ENCODE data around the gene SMYD2.

DNA sequence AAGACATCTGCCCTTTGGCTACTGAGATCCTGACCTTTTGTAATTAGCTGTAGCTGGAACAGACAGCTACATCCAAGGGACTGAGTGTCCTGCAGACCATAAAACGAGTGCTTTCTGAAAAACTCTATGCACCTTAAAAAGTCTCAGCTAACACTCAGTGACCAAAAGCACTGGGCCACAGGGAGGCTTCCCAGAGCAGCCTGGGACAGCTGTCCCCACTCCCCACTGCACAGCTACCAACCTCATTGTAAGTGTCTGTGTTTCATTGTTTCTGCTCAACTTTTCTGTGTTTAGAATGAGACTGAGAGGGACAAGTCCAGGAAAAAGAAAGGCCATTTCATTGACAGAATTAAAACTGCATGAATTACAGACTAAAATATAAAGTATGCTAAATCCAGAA lies 80.7 kb downstream of the SMYD2 start:
- TF ChIP-seq, protein P1, sequence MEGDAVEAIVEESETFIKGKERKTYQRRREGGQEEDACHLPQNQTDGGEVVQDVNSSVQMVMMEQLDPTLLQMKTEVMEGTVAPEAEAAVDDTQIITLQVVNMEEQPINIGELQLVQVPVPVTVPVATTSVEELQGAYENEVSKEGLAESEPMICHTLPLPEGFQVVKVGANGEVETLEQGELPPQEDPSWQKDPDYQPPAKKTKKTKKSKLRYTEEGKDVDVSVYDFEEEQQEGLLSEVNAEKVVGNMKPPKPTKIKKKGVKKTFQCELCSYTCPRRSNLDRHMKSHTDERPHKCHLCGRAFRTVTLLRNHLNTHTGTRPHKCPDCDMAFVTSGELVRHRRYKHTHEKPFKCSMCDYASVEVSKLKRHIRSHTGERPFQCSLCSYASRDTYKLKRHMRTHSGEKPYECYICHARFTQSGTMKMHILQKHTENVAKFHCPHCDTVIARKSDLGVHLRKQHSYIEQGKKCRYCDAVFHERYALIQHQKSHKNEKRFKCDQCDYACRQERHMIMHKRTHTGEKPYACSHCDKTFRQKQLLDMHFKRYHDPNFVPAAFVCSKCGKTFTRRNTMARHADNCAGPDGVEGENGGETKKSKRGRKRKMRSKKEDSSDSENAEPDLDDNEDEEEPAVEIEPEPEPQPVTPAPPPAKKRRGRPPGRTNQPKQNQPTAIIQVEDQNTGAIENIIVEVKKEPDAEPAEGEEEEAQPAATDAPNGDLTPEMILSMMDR (IDR thresholded peaks at IDR 0.05) = no peak
- no peak for TF ChIP-seq JUN (IDR thresholded peaks at IDR 0.05)
- no peak for TF ChIP-seq SMC3 (IDR thresholded peaks at IDR 0.05)
- TF ChIP-seq BHLHE40 (IDR thresholded peaks at IDR 0.05; ENCODE audit: low read depth, low read length) = no peak
- no peak for TF ChIP-seq ZNF302 (CRISPR knock-in tag; IDR thresholded peaks at IDR 0.05)
- TF ChIP-seq RAD21 (conservative IDR thresholded peaks at IDR 0.05 in 1 of 2, IDR thresholded peaks at IDR 0.05 in 1 of 2) = no peak
- TF ChIP-seq CHD2 (IDR thresholded peaks at IDR 0.05; ENCODE audit: low read length, partially characterized antibody) = no peak
- no peak for TF ChIP-seq POLR2A (IDR thresholded peaks at IDR 0.05; ENCODE audit: low read length)
- TF ChIP-seq, protein P2, sequence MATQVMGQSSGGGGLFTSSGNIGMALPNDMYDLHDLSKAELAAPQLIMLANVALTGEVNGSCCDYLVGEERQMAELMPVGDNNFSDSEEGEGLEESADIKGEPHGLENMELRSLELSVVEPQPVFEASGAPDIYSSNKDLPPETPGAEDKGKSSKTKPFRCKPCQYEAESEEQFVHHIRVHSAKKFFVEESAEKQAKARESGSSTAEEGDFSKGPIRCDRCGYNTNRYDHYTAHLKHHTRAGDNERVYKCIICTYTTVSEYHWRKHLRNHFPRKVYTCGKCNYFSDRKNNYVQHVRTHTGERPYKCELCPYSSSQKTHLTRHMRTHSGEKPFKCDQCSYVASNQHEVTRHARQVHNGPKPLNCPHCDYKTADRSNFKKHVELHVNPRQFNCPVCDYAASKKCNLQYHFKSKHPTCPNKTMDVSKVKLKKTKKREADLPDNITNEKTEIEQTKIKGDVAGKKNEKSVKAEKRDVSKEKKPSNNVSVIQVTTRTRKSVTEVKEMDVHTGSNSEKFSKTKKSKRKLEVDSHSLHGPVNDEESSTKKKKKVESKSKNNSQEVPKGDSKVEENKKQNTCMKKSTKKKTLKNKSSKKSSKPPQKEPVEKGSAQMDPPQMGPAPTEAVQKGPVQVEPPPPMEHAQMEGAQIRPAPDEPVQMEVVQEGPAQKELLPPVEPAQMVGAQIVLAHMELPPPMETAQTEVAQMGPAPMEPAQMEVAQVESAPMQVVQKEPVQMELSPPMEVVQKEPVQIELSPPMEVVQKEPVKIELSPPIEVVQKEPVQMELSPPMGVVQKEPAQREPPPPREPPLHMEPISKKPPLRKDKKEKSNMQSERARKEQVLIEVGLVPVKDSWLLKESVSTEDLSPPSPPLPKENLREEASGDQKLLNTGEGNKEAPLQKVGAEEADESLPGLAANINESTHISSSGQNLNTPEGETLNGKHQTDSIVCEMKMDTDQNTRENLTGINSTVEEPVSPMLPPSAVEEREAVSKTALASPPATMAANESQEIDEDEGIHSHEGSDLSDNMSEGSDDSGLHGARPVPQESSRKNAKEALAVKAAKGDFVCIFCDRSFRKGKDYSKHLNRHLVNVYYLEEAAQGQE (IDR thresholded peaks at IDR 0.05) = no peak
- TF ChIP-seq RCOR1 (IDR thresholded peaks at IDR 0.05; ENCODE audit: low read depth, low read length) = no peak
- no peak for TF ChIP-seq ZC3H11A (IDR thresholded peaks at IDR 0.05)
- no peak for TF ChIP-seq PHF8 (IDR thresholded peaks at IDR 0.05; ENCODE audit: borderline replicate concordance, low read depth)

Measured in A549 (cell line).